Measurements from ENCODE around the gene PDZRN3. TPM values are rescaled to one million over a fixed set of nuclear protein-coding genes. Genes with fewer than 3 reads are reported as not detected.
A peak's percentile ranks its signal among the peaks of the same experiment; 100 is the strongest.
"Not testable (repeated sequence)": the region's sequence is repeated elsewhere in the genome, so short reads cannot be mapped to it uniquely, and the experiment has no call there.

Gene PDZRN3
- total RNA-seq, 1 donor from 2014 or later = 37.9 TPM

DNA sequence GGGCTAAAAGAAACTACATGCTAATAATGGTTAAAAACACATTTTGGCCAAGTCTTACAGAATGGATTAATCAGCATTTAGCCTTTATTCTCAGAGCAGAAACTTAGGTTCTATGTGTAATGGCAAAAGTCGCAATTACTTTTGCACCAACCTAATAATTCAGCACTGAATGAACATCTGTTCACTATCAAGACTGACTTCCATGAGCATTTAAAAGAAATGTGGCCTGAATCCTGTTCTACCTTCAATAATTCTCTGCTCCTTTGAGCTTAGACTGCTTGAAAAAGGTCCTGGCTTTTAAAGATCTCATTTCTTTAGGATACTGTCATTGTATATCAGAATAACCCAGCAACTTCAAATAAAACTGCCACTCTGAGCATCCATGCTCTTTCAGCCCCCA lies 145.9 kb downstream of the PDZRN3 start:
- intact Hi-C loops (cut with DNase I) = no loop called here
- ATAC-seq (no peak), DNase-seq (ENCODE audit: low spot score) (no peak)

DNA sequence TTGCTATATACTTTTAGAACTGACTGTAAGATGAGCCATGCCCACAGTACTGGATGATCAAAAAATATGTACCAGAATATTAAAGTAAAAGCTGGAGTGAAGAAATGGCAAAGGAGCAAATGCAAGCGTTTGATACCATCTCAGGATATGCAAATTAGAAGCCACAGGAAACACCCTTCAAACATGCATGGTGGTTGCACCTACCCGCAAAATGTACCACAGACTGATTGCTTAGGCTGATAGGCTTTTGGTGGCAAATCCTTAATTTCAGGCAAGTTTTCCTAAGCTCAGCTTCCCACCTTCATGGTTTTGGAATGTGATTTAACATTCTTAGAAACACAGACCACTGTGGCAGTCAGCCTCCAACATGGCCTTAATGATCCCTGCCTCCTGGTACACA lies 149.0 kb downstream of the PDZRN3 start:
- DNase-seq (ENCODE audit: low spot score) (no peak), ATAC-seq (no peak)
- intact Hi-C loops (cut with DNase I) = no loop called here

DNA sequence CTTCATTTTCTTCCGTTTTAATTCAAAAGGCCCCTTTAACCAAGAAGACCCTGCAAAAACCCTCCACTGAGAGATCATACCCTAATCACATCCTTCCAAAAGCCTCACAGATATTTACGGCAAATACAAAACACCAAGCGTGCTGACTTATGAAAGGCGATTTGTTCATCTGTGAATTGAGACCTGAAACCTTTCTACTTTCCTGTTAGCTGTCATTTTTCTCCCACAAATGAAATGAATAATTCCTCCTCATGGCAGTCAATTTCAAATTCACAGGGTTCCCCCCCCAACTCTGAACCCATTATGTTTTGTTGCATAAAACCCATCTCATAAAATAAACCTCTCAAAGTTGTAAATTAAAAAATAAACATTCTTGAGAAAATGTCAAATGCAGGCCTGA lies 149.6 kb downstream of the PDZRN3 start:
- intact Hi-C loops (cut with DNase I) = no loop called here
- no peak for DNase-seq (ENCODE audit: low spot score)
- no peak for ATAC-seq

DNA sequence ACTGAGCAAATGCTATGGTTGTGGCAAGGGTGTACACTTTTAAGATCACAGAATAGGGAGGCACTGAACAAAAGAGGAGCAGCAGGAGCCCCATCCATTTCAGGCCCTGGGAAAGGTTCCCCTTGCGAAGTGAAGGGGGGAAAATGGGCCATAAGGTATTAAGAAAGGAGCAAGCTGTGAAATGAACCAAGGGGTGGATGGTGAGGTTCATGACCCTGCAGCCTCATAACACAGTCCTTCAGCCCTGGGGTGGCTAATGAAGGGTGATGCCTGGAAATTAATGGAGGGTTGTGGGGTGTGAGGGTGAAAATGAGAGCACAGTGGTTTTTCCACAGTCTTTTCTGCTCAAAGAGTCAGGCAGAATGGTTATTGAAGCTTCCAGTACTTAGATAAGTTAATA lies 150.1 kb downstream of the PDZRN3 start:
- ATAC-seq (no peak), DNase-seq (ENCODE audit: low spot score) (no peak)
- intact Hi-C loops (cut with DNase I) = no loop called here

DNA sequence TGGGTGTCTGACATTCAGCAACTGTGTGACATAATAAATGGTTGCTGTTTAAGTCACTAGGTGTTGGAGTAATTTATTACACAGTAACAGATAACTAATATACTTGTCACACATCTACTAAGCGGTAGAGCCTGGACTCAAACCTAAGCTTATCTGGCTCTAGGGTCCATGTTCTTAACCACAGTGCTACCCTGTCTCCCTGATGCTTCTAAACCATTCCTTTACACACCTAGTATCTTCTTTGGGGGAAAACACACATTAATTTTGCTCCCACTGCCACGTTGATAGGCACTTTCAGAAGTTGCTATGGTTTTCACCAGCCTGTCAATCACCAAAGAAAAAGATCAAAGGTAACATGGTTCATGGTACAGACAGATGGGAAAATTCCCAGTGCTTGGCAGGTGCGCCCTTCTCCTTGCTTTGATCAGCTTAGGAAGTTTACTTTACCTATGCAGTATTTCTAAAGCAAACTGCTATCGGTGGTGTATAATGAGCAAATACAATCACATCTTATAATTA lies 150.8 kb downstream of the PDZRN3 start:
- intact Hi-C loops (cut with DNase I) = no loop called here
- no peak for ATAC-seq
- DNase-seq (ENCODE audit: low spot score) = no peak

DNA sequence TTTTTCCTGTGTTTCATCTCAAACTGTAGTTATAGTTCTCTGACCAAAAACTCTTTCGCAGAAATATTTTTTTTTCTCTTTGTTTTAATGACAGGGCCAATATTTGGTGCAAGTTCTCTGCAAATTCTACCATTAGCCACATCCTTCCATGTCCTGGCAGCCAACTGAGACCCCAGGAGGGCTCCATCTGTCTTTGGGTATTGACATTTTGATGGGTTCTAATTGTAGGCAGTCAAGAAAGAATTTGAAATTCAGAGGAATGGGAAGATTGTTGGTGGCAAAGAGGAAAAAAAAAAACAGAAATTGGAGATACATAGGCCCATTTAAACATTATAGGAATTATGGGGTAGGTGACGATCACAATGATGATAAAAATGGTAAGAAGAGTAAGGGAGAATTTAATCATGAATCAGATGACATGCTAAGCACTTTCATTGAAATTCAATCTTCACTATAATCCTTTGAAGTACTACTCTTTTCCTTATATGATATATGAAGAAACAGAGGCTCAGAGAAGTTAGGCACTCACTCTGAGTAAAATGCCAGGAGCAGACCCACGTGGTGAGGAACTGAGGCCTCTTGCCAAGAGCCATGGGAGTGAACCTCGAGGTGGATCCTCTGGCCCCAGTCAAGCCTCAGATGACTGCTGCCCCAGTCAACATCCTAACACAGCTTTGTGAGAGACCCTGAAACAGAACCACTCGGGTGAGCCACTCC lies 151.4 kb downstream of the PDZRN3 start:
- no peak for ATAC-seq
- intact Hi-C loops (cut with DNase I) = no loop called here
- DNase-seq (ENCODE audit: low spot score) = no peak

DNA sequence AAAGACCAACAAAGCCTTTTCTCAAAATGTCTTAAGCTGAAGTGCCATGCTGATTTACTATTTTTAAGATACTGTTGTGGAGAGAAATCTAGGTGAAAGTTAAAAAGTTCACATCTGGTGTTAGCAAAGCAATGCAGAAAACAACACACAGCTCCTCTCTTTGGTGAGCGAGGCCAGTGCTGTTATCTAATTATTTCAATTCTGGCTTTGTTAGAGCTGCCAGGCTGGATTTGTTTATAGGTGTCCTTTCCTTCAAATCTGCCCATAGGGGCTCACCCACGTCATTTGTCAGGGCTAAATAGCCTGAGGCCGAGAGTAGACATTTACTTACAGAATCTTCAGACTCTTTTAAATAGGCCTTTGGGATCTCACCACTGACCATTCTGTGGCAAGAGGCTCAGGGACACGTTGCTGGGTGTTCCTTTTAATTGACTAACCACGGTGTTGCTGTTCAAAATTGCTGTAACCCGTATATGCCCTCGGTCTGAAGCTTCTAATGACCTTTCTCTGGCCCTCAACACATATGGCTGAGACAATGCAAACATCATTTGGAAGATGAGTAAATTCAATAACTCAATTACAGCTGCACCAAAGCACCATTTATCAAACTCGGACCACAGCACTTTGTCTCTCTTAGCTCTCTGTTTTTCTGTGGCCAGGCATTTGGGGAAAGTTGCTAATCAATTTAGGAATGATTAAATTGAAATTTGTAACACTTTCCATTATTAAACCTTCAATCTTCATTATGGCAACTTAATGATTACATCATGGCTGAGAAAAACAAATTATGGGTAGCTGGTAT lies 152.6 kb downstream of the PDZRN3 start:
- ATAC-seq (peak; percentile 72), DNase-seq (ENCODE audit: low spot score) (no peak)
- intact Hi-C loops (cut with DNase I) = no loop called here

DNA sequence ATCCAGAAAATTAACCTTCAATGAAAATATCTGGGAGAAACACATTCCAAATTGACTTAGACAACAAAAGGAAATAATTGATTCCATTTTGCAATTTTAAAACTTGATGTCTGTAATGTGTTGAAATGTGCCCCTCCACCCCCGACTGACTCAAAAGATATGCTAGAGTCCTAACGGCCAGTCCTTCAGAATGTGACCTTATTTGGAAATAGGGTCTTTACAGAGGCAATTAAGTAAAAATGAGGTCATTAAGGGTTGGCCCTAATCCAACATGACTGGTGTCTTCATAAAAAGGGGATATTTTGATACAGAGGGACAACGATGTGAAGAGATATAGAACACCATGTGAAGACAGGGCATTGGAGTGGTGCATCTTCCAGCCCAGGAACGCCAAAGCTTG lies 153.9 kb downstream of the PDZRN3 start:
- intact Hi-C loops (cut with DNase I) = no loop called here
- DNase-seq (ENCODE audit: low spot score) = no peak
- no peak for ATAC-seq

DNA sequence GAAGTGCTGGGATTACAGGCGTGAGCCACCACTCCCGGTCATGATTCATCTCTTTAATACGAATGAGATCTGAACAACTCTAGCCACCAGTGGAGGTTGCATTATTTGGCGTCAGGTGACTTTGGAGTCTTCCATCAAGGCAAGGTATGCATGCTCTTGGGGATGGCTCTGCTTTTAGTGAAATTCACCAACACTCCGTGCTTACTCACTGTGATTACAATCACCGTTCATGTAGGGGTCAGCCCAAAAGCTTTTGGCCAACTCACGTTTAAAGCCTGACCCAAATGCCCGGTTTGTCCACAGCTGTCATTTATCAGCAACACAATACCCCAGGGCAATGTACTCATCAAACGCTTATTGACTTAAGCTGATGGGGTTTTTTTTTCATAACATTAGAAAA lies 155.4 kb downstream of the PDZRN3 start:
- DNase-seq (ENCODE audit: low spot score) (no peak), ATAC-seq (no peak)
- intact Hi-C loops (cut with DNase I) = no loop called here

DNA sequence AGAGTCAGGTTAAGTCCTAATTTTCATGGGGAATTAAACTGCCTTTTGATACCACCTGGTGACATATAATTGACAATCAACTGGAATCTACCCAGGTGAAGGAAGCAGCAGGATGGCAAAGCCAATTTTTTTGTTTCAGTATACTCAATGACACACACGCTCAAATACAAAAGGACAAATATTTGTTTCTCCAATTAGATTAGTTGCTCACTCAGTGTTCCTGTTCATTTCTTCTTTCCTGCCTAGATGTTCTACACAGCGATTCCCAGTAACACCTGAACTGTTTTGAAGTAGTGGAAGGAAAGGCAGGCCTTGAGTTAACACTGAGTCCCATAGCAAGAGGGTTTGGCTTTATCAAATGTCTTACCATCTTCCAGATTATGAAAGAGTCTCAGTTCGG lies 157.5 kb downstream of the PDZRN3 start:
- intact Hi-C loops (cut with DNase I) = no loop called here
- DNase-seq (ENCODE audit: low spot score) (no peak), ATAC-seq (no peak)

DNA sequence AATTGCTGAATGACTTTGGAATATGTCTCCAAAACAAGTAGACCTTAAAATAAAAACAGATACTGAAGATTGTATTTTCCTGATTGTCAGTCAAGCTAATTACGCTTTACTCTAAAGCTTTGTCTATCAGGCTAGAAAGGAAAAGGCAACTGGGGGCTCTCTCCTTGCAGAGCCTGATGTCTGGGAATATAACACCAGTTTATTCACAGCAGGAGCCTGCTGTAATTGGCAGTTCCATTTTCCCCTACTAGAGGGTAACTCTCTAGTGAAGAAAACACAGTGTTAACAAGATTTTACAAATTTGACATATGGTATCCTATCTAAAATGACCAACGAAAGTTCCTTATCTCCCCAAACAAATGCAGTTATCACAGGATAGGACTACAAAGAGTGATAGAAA lies 158.8 kb downstream of the PDZRN3 start:
- ATAC-seq = no peak

DNA sequence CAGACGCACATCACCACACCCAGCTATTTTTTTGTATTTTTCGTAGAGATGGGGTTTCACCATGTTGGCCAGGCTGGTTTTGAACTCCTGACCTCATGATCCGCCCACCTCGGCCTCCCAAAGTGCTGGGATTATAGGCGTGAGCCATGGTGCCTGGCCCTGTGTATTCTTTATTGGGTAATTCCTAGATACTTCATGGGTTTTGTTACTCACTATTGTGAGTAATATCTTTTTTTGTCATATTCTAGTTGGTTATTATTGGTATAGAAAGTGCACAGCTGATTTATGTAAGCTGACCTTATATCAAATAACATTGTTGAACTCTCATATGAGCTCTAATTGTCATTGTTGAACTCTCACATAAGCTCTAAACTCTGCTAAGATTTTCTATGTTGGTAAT lies 160.6 kb downstream of the PDZRN3 start:
- ATAC-seq; intact Hi-C loops (cut with DNase I); DNase-seq (ENCODE audit: low spot score): not testable (repeated sequence)

More for the DNA sequence above, 158.8 kb downstream of the PDZRN3 start:
- intact Hi-C loops (cut with DNase I) = no loop called here
- no peak for DNase-seq (ENCODE audit: low spot score)

DNA sequence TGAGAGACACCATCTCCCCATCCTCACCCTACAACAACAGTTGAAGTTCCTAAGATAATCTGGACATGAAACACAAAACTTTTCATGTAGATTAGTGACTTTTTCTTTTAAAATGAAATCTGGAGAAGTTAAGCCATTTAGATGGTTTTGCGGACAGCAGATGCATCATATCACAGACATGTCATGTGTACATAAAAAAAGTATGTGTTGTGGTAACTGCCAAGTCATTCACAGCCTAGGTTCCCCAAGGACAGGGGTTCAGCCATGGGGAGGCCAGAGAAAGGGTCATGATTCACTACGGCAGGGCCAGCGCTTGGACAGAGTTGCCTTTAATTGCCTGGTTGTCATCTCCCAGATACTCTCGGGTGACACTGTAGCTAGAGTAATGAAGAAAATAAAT lies 163.2 kb downstream of the PDZRN3 start:
- intact Hi-C loops (cut with DNase I) = no loop called here
- ATAC-seq = peak; percentile 50
- DNase-seq (ENCODE audit: low spot score) = no peak

DNA sequence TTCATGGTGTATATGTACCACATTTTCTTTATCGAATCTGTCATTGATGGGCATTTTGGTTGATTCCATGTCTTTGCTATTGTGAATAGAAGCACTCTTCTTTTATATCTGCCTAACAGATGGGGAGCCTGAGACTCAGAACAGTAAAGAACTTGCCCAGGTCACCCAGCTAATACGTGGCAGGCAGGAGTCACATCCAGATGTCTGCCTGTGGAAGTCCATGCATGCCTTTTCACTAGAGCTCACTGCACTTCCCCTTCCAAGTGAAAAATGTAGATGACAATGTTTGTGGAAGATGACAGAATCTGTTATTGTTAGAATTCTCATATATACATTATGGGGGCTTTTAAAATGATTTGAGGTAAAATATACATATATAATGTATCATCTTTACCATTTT lies 165.0 kb downstream of the PDZRN3 start:
- intact Hi-C loops (cut with DNase I) = no loop called here
- no peak for DNase-seq (ENCODE audit: low spot score)
- ATAC-seq = no peak

DNA sequence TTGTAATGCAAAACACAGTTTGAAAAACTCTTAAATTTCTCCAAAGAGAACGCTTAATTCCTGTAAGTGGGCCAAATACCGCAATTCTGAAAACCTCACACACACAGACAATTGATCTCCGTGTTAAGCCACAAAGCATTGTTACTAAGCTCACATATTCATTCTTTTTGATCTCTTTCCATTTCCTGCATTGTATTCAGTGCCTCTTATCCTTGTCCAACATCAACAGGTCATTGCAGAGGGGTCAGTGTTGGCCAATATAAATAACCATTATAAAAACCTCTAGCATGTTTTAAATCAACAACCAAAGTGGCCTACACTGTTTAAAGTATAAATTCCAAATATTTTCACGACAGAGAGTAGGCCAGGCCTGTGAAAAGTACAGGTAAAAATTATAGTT lies 171.1 kb downstream of the PDZRN3 start:
- no peak for DNase-seq (ENCODE audit: low spot score)
- intact Hi-C loops (cut with DNase I) = no loop called here
- peak; percentile 13 for ATAC-seq

DNA sequence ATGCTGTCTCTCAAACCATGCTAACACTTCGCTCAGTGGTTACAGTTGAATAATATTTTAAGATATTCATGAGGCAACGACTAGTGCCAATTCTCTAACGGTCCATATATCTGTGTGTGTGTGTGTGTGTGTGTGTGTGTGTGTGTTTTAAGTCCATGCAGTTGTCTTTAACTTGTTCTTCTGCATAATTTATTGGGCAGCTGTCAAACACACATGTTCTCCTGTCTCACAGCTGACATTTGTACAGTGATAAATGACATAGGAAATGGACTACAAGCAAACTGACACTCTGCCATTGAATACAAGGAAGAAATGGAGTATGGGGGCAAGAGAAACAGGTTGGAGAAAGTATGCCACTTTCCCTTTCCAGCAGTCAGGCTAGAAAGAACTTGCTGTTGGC lies 172.0 kb downstream of the PDZRN3 start:
- intact Hi-C loops (cut with DNase I) = no loop called here
- DNase-seq (ENCODE audit: low spot score) (no peak), ATAC-seq (no peak)

DNA sequence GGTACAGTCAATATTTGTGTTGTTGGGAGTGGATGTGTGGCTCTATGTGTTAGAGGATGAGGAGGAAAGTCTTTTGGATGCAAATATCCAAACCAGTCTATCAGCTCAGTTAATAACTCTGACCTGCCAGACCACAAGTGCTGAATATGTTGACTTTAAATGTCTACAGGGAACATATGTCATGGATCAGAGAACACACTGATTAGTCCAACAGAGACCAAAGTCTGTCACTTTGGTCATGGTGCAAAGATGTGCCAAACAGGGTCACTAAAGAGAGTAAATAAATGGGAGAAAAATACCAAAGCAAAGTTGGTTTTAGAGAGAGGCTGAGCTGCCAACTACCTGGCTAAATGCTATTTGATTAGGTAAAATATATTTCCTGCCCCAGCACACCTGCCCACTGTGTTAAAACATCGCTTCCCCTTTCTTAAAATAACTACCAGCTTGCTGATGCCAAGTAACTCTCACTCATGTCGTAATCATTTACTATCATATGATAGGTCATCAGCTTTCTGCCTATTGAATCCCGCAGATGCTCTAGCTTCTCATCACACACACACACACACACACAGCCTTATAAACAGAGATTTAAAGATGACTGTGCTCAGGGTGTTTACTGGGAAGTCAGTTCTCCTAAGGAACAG lies 173.3 kb downstream of the PDZRN3 start:
- no peak for DNase-seq (ENCODE audit: low spot score)
- intact Hi-C loops (cut with DNase I) = no loop called here
- ATAC-seq = no peak

DNA sequence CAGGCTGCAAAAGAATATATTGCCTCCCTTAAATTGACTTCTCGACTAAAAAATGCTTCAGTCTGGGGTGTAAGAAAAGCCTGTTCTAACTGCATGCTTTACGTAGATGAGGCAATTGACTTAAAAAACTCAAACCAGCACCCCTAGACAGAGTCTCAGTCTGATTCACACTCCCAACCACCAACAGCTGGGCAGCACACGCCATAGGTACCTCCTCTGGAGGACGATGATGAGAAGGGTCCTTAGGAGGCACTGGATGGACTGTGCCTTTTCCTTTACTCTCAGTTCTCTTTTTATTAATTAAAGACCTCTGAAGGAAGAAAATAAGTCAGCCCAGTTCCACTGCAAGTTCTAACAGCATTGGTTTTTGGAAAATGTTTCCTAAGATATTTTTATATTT lies 175.0 kb downstream of the PDZRN3 start:
- DNase-seq (ENCODE audit: low spot score) = no peak
- intact Hi-C loops (cut with DNase I) = loop anchor here (5.0 kb wide), 1 partner anchor 1203 kb away; no protein-coding TSS in a partner anchor
- no peak for ATAC-seq

DNA sequence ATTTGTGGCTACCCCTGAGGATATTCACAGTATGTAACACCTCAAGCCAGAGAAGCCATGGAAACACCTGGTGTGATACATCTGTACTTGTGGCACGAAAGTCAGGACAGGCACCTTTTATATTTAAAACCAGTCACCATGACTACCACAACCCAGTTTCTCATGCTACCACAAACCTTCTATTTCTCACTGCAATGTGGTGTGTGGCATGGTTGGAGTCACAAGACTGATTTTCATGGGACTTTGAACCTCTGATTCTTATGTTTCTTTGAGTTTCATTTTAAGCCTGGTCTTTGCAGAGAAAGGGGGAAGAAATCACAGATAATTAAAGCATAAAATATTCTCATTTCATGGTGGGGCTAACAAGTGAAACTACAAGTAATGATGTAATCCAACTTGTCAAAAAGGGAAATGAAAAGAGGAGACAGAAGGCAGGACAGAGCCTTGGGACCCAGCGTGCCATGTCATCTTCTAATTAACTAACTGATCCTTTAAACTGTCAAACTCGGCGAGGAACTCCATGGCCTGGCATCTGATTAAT lies 175.9 kb downstream of the PDZRN3 start:
- no peak for DNase-seq (ENCODE audit: low spot score)
- intact Hi-C loops (cut with DNase I) = loop anchor here (5.0 kb wide), 1 partner anchor 1203 kb away; no protein-coding TSS in a partner anchor
- no peak for ATAC-seq
